HG03432 (cell line): ENCODE measurements around the gene CCDC177.
"Not testable (repeated sequence)": the region's sequence is repeated elsewhere in the genome, so short reads cannot be mapped to it uniquely, and the experiment has no call there.

Source experiments
- ATAC-seq: cut with Tn5 transposase; IDR thresholded peaks from one replicate; pipeline ENCODE4 v1.9.1; 2021; ENCODE audit warnings: mild to moderate bottlenecking, moderate library complexity; ENCODE audit not compliant: unreplicated experiment

CCDC177 gene

DNA sequence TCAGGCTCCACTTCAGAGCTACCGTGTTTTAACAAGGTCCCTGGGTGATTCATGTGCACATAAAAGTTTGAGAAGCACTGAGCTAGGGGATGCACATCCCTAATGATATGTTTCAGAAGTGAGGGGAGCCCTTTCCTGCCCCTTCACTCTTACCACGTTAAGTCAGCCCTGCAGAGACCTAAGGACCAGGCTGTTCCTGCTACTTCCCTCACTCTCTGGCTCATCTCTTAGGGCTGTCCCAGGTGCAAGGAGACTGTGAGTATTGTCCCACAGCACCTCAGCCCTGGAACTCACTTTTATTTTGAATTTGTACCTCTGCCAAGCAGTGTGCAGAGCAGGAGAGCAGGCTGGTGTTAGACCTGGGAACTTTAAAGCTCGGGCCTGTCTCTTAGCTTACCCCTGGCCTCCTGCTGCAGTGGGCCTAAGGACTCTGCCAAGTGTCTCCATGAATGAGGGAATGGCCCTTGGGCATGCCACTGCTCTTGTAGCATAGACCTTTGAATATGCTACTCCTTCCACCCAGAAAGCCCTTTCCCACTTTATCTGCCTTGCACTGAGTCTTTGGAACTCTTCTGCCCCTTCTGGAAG, 25.7 kb upstream of the CCDC177 start:
- ATAC-seq = no peak

DNA sequence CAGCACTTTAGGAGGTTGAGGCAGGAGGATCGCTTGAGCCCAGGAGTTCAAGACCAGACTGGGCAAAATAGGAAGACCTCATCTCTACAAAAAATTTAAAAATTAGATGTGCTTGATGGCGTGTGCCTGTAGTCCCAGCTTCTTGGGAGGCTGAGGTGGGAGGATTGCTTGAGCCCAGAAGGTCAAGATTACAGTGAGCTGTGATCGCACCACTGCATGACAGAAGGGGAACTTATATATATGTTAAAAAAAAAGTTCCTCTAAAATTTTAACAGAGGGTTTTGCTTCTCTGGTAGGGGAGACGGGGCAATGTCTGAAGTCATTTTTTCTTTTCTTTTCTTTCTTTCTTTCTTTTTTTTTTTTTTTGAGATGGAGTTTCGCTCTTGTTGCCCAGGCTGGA, 24.8 kb upstream of the CCDC177 start:
- ATAC-seq = not testable (repeated sequence)

- no peak for ATAC-seq
Measured at GRCh38 chr14:69595336-69595735, 20.7 kb upstream of the CCDC177 start.

DNA sequence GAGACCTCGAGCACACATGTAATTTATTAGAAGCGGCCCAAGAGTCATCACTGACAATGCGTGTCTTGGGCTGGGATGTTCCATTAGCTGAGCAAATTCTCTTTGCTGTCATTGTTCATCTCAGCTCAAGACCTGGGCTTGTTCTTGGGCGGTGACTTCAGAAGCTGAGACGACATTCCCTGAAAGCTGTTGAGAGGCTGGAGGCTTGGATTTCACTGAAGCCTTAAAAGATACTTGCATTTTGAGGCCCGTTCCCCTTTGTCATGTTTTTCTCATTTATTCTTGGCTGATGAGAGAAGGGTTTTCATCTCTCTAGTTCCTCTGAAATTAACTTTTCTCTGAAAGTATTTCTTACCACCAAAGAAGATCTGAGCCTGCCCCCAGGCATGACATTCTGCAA, 20.2 kb upstream of the CCDC177 start:
- no peak for ATAC-seq

- ATAC-seq = no peak
Measured at GRCh38 chr14:69593018-69593677, 18.5 kb upstream of the CCDC177 start.

DNA sequence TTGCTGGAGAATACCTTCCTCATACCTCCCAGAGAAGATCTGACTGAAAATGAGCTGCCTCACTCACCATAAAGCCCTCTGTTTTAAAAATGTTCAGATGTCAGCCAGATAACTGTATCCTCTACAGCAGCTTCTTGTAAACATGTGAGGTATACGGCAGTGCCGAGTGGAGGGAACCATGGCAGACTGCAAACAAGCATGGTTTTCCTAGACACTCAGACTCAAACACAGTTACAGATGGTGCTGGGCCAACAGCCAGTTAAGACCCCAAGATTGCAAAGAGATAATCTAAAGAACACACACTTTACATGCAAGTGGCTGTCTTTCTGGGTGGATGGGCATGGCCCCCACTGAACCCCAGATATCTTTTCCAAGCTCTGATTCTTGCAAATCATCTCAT, 16.6 kb upstream of the CCDC177 start:
- no peak for ATAC-seq

DNA sequence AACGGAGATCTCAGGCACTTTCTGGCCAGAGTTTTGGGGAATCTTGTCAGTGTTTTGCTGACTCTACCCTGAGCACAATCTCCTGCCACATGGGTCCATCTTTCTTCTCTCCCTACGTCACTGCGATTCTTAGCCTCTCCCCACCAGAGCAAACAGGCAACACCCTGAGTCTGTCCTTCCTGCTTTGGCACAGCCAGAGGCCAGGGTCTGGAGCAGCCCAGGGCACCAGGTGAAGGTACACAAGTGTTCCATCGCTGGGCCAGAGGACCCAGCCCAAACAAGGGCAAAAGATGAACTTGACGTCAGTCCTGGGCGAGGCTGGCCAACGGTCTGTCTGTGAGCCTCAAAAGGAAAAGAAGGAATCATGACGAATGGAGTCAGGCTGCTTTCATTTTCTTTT, 12.7 kb upstream of the CCDC177 start:
- no peak for ATAC-seq

GRCh38 chr14:69586404-69586803, 11.7 kb upstream of the CCDC177 start:
- no peak for ATAC-seq

GRCh38 chr14:69584389-69584788, 9.7 kb upstream of the CCDC177 start:
- no peak for ATAC-seq

GRCh38 chr14:69582829-69583228, 8.2 kb upstream of the CCDC177 start:
- no peak for ATAC-seq

DNA sequence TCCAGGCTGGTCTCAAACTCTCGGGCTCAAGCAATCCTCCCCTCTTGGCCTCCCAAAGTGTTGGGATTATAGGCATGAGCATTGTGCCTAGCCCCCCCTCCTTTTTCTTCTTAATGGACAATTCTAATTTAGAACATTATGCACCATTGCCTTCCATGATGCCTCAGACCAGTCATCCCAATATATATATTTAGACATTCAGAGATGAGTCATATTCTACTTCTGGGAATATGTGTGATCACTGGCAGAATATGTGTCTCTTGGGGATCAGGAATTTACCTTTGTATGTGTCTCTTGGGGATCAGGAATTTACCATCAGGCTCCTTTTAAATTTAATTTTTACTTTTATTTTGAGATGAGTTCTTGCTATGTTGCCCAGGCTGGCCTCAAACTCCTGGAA, 7.5 kb upstream of the CCDC177 start:
- no peak for ATAC-seq

- ATAC-seq = no peak
Measured at GRCh38 chr14:69581316-69581935, 6.8 kb upstream of the CCDC177 start.

GRCh38 chr14:69580009-69580577, 5.4 kb upstream of the CCDC177 start:
- ATAC-seq = no peak

DNA sequence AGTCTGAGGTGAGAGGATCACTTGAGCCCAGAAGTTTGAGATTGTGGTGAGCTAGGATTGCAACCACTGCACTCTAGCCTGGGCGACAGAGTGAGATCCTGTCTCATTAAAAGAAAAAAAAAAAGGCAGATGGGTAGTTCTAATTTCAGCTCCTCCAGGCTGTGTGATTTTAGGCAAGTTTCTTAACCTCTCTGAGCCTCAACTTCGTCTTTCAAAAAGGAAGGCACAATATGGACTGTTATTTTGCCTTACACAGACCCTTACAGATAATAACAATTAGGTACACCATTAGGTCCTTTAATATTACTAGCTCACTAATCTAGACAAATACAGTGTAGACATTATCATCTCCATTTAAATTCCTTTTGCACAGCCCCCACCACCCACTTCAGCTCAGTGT, 4.8 kb upstream of the CCDC177 start:
- ATAC-seq = no peak

DNA sequence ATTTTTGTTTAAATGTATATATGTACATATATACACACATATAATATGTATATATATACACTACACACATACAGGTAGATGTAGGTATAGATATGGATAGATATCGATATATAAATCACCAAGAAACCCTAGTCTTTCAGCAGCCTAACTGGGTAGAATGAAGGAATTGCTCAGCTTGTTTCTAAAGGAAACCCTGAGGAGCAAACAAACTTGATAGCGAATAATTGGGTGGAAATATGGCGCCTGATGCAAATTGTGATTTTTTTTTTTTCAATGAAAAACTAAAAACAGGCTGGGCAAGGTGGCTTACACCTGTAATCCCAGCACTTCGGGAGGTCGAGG, 254 bp upstream of the CCDC177 start:
- no peak for ATAC-seq

DNA sequence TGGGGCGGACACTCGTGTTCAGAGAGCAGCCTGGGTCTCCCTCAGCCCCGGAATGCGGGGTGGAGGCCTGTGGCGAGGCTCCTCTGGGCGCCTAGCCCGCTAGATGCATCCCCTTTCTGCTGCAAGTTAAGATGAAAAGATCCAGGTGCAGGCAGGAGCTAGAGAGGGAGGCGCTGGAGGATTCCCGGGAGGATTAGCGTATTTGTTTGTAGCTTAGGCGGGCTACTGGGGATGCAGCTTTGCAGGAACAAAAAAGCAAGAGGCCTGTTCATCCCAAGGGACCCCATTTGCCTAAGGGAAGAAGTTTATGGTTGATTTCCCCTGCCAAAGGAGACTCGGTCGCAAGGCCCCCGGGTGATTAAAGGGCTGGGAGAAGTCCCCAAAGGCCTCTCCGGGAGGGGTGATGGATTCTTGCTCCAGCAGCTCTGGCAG, 824 bp downstream of the CCDC177 start:
- no peak for ATAC-seq

DNA sequence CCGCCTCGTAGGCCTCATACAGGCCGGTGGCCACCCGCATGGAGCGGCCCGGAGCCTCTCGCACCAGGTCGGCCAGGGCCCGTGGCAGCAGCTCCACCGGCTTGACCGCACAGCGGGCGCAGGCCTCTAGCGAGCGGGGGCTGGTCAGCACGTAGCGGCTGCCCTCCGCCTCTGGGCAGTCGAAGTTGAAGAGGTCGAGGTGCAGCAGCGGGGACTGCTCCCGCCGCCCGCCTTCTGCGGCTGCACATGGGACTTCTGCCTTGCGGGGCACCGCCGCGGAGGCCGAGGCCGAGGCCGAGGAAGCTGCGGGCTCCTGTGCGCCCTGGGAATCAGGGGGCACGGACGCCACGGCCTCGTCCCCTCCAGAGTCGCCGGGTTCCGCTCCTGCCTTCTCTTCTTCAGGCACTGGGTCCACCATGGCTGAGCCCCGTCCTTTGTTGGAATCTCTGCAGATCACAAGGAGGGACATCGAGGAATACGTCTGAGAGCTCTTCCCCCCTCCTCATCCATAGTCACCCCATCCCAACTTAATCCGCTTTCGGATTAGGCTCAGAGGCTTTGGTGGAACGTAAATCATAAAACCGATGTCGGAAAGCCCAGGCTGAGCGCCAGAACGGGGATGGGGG, 1.4 kb downstream of the CCDC177 start:
- ATAC-seq = no peak

- ATAC-seq = no peak
Measured at GRCh38 chr14:69572841-69573135, 1.9 kb downstream of the CCDC177 start.

- no peak for ATAC-seq
Measured at GRCh38 chr14:69572030-69572840, 2.4 kb downstream of the CCDC177 start.

DNA sequence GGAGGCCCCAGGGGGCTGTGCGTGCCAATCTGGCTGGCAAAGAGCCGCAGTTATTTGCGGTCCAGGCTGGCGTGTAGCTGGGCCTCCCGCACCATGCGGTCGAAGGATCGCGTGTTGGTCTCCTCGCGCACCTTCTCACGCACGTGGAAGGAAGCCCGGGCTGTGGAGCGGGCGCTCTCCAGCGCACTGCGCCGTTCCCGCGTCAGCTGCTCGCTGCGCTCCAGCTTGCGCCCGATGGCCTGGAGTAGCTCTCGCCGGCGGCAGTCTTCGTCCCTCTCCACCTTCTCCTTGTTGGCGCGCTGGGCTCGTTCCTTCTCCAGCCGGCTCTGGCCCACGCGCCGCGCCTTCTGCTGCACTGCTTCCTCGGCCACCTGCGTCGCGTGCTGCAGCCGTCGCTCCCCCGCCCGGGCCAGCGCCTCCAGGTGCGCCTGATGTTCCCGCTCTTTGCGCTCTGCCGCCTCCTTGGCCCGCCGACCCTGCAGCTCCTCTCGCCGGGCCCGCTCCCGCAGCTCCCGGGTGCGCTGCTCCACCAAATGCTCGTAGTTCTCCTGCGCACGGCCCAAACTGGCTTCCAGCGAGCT, 3.1 kb downstream of the CCDC177 start:
- ATAC-seq = no peak

DNA sequence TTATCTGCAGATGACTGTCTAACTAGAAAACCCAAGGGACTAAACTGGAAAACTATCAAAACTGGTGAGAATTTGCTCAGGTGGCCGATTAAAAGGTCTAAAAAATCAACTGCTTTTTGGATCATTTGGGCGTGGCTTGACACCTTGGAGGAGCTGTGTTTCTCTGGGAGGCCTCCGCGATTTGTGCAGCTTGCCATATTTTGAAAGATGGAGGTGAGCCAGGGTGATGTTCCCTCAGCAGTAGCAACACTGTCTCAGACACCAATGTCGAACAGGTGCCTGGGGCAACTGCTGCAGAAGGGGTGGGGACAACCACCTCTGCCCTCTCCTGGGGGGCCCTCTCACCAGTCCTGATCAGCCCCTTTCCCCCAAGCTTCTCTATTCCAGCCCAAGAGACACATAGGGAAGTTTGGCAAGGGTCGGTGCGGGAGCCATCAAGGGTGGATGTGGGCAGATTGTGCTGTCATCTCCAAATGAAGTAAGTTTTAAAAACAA, 3.8 kb downstream of the CCDC177 start:
- no peak for ATAC-seq
